IPS DF 4.7 (cell line): ENCODE measurements around the gene ACTRT2.

Experiments used
- DNase-seq: peaks from one replicate; pipeline ENCODE4 v3.0.0-alpha.2; 2013; ENCODE audit warnings: low spot score; ENCODE audit errors: extremely low read depth

ACTRT2 gene

DNA sequence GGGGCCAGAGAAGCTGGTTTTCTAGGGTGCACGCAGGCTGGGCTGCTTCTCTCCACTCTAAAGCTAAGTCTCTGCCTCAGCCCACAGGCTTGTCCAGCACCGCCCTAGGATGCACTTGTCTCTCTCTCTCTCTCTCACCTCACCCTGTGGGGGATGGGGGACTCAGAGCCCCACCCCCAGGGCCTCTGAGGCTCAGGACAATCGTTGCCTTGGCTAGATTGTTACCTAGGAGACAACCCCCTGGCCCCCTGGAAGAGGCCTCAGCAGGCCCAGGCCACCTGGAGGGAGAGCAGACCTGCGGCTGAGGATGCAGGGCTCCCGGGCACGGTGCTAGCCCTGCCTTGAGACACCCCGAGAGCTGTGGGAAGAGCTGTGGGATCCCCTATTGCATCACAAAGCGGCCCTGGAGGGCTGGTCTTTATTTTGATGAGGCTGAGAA lies at the start of gene ACTRT2:
ACTRT2 (plus strand) TSS at position 235 of the 439 bp plus-strand sequence. CDS start 220 bp downstream, outside the sequence.
- DNase-seq: no peak

DNA sequence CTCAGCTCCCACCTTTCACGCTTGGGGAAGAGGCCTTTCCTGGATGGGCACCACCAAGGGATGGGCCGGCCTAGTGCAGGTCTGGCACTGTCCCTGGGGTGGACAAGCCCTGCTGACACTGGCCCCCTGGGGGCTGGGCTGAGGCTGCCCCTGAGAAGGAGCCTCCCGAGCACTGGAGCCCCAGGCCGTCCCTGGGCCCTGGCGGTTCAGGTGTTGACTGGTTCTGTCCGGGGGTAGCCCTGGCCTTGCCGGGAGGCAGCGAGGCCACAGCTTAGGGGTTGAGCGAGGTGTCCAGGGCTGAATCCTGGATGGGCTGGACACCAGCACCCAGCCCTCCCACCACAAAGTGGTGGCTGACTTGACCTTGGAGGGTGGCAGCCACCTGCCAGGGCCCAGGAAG lies 49.7 kb upstream of the ACTRT2 start:
- DNase-seq: no peak

DNA sequence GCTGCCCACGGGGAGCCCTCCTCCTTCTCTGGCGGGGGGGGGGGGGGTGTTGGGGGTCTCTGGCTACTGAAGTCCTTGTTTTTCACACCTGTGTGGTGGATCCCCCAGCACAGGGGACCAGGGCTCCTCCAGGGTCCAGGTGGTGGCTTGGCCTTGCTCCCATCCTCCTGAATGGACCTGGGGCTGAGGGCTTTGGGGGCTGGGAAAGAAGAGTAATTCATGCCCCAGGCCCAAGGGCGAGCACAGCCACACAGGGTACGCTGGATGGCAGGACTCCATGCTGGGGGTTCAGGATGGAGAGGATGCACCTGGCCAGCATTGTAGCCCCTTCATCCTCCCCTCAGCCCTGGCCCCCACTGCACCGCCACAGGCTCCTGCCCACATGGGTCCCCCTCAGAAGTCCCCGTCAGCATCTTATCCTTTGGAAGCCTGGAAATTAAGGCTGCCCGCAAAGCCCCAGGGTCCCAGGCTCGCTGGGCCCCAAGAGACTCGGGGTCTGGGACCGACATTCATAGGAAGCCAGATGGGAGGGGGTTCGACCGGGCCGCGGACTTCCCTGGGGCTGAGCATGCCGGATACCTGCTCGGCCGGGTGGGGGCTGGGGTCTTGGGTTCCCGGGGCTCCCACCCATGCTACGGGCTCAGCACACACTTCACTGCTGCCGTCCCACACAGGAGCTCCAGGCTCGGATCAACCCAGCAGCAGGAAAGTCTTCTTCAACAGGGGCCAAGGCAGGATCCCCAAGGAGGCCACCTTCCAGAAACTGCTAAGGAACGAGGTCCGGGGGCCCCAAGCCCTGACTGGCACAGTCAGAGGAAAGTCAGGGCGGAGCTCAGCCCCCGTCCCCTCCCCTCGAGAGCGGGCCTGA lies 49.0 kb upstream of the ACTRT2 start:
- DNase-seq: no peak

DNA sequence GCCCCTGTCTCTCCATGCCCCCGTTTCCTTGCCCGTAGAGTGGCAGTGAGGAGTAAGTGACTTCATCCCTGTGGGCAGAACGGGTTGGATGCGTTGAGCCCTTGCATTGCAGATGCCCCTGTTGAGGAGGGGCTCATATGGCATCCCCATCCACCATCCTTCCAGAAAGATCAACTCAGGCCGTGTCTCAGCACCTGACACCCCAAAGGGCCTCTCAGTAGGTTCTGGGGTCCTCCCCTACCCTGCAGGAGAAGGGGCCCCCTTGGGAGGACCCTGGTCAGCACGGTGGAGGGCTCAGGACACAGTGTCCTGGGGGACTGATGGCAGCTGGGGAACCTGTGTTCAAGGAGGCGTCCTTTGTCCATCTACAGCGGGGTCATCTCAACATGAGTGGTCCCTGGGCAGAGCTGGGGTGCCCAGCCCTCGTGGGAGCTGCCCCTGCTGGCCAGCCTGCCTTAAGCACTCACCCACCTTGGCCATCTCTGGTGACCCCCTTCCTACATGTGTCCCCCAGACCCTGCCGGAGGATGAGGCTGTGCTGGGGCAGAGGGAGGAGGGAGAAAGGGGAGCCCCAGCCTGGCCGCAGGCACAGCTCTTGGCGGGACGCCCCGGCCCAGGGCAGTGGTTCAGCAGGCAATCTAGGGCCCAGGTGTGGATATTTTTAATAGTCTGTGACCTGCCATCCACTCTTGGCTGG lies 48.2 kb upstream of the ACTRT2 start:
- no peak for DNase-seq

DNA sequence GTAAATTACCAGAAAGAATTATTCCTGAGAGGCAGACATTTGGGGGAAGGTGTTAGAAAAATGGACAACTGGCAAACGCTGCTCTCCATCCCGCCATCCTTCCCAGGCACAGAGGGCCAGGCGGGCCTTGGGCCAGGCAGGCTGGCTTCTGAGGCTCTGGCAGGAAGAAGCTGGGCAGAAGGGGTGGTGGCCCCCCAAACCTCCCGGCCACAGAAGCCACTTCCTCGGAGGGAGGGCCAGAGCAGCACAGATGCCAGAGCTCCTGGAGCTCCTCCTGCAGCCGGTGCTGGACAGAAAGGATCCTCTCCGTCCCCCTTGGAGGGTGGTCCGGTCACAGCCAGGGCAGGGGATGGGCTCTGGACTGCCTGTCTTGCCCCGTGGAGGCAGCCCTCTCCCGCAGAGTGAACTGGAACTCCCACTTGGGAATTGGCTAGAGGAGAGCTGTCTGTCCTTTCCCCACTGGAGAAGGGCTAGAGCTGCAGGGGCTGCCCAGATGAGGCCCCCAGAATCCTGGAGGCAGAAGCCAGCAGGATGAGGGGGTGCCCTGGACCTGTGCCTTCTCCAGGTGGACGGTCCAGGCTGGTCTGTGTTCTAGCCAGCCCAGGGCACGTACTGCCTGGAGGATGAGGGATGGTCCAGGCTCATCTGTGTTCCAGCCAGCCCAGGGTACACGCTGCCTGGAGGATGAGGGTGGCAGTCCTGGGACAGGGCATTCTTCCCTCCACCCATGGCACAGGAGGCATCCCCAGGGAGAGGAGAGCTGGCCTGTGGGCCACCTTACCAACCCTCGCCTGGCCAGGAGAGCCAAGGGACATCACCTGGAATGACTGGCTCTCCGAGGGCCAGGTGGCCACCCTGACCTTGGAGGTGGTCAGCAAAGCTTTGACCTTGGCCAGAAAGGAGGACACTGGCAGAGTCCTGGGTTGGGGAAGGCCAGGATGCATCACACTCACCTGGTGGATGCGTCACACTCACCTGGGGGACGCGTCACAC lies 47.4 kb upstream of the ACTRT2 start:
- no peak for DNase-seq

DNA sequence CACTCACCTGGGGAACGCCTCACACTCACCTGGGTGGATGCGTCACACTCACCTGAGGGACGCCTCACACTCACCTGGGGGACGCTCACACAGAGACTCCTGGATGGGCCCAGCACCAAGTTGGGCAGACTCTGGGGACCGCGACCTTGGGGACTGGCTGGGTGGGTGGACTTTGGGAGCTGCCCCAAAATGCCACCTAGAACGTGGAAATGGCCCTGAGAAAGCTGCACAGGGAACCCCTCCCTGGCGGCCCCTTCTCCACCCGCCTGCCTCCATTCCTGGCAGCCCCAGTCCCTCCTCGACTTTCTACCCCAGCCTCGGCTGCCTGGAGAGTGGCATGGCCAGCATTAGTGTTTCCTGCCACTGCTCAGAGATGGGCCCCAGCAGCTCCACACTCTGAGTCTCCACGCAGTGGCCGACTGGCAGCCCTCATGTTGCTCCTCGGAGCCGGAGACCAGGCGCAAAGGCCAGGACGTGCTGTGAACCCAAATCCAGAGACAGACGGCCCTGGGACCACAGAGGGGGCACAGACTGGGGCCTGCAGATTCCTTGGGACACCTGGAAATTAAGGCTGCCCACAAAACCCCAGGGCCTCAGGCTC lies 46.5 kb upstream of the ACTRT2 start:
- DNase-seq: no peak

DNA sequence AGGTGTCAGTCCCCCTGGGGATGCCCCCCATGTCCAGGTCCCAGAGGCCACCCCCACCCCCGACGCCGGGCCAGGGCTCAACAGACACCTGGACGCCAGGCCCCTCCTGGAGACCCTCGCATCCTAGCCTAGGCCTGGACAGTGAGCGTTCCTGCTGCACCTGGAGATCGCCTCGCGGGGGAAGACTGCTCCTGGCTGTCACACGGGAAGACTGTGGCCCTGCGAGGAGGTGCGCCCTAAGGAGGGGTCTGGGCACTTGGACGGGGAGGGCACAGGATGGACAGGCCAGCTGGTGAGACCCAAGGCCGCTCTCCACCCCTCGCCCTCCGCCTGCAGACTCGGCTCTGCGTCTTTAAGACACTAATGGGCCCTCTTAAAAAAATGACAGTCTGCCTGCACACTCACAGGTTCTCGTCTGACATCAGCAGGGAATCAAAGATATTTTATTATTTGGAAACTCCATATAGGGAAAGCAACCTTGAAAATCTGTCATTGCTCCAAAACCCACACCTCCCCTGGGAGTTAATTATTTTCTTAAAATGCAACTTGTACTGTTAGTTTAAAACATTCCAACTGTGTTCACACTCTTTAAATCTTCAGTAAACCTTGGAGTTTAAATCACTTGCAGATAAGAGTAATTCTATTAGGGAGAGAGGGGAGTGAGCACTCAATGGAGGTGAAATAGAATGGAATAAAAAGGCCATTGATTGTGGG lies 45.6 kb upstream of the ACTRT2 start:
- no peak for DNase-seq

DNA sequence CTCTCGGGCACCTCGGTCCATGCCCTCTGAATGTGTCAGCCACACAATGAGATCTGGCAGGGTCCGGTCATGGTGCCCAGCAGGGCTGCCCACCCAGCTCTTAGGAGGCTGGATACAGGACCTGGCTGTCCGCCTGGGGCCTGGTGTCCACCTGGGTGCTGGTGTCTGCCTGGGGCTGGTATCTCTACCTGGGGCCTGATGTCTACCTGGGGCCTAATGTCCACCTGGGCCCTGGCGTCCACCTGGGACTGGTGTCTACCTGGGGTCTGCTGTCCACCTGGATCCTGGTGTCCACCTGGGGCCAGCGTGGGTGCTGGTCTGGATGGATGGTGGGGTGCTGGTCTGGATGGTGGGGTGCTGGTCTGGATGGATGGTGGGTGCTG lies 45.1 kb upstream of the ACTRT2 start:
- no peak for DNase-seq

DNA sequence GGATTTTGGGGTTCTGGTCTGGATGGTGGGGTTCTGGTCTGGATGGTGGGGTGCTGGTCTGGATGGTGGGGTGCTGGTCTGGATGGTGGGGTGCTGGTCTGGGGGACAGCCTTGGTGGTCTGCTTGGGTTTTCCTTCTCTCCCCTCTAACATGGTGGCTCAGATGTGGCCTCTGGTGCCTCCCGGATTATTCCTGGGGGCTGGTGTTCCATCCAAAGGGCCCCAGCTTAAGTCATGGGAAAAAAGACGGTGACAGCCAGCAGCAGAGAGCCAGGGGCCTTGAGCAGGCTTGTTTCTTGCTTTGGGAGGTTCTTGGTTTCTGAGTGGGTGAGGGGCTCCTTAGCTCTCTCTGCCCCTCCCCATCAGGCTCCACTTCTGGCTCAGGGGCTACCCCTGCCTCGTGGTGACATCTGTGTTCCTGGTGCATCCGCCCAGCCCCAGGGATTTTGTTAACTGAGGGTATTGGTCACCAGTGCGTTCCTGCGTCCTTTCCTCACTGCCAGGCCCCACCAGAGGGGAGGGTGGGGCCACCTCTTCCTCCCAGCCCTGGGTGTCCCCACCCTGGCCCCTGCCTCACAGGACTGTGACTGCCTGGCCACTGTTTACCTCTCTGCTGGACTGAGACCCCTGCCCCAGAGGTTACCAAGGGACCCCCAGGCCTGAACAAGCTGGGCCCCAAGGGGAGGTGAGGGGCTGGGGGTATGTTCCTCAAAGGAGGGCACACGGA lies 43.2 kb upstream of the ACTRT2 start:
- DNase-seq: no peak

DNA sequence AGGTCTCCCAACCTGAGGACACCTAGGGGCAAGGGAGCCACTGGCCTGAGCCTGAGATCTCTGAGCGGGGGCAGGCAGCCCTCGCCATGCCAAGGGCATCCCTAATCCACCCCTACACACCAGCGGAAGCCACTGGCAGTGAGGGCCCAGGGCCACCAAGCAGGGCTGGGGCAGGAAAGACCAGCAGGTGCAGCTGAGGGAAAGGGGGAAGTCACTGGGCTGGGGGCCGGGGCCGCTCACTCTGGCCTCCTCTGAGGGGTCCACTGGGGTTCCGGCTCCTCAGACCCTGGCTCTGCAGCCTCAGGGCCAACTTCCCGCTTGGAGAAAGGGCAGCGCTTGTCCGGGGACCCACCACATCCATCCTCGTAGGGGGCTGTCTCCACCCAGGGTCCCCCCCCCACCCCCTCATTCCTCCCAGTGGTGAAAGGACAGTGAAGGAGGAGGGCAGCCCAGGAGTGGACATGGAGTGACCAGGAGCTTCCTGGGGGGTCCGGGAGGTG lies 42.5 kb upstream of the ACTRT2 start:
- DNase-seq: no peak

DNA sequence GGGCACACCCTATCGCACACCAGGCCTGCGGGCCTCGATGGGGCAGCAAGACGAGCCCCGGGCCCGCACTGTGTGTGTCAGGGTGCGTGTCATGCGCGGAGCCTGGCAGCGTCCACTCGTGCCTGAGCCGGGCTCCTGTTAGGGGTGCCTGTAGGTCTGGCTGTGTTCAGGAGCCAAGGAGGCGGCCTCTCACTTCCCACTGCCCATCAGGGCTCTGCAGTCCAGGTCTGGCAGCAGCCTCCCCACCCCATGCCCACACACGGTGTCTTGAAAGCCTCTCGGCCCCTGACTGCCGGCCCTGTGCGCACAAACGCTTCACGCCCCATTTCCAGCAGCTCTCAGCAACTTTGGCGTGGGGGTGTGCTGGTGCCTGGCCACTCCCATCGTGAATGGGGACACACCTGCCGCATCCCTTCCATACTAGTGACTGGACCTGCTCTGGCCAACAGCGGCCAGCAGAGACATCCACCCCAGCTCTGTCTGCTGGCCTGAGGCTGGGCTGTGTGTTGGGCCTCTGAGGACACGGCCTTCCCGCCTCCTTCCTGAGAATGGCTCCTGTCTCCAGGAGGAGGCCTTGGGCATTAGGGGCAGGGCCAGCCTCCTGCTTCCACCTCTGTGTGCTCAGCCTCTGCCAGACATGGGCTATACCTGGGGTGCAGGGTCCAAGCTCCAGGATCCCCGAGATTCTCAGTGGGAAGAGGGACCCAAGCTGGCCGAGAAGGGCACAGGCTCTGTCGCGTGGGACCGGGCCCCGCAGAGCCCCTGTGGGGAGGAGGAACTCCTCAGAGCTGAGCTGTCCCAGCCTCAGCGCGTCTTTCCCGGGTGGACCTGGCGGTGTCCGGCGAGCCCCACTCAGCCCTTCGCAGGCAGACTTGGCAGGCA lies 41.8 kb upstream of the ACTRT2 start:
- no peak for DNase-seq

DNA sequence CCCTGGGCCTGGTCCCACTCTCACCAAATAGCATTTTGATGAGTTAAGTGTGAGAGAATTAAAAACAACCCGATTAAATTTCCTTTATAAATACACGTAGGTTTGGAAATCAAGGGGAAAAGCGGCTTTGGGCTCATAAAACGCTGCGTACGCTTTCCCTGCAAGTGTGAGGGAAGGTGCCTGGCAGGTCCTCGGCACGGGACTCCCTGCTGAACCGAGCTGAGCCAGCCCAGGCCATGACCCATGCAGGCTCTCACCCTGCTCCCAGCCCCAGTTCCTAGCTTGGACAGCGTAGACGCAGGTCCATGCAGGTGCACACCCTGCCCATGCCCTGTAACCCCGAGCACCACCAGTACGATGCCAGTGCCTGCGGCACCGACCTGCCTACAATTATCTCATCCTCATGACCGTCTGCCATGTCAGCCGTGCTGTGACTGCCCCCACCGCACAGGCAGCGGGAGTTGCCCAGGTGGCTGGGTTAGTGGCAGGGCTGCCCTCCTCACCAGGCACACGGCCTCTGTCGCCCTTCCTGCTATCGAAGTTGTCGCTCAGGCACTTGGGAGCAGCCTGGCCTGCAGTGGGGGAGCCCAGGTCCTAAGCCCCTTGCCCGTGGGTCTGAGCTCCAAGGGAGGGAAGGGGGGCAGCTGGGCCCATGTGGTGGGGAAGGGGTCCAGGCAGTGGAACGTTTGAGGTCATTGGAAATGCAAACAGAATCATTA lies 41.0 kb upstream of the ACTRT2 start:
- no peak for DNase-seq

DNA sequence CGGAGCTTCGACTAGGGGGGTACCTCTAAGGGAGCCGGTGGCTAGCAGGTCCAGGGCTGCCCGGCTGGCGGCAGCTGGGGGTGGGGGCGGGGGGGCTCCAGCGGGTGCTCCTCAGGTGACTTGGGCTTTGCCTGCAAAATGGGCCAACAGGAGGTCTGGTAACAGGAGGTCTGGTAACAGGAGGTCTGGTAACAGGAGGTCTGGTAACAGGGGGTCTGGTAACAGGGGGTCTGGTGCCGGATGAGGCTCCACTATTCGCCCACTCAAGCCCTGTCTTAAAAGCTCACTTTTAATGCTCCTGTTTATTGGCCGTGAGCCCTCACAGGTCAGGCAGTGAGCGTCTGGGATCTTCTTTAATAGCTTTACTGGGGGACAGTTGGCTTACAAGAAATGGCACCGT lies 40.4 kb upstream of the ACTRT2 start:
- DNase-seq: no peak

DNA sequence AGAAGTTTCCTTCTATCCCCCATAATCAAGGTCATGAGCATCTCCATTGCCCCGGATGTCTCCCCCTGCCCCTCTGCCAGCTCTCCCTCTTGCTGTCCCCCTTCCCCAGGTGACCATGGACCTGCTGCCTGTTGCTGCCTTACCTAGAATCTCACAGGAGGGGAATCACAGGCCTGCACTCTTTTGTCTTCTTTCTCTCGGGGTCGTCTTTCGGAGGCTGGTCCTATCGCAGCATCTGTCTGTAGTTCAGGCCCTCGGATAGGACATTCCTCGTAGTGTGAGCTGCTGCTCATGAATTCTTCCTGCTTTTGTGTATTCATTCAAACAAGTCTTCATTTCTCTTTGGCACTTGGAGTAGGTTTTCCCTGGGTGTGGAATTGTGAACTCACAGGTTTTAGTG lies 39.9 kb upstream of the ACTRT2 start:
- no peak for DNase-seq

DNA sequence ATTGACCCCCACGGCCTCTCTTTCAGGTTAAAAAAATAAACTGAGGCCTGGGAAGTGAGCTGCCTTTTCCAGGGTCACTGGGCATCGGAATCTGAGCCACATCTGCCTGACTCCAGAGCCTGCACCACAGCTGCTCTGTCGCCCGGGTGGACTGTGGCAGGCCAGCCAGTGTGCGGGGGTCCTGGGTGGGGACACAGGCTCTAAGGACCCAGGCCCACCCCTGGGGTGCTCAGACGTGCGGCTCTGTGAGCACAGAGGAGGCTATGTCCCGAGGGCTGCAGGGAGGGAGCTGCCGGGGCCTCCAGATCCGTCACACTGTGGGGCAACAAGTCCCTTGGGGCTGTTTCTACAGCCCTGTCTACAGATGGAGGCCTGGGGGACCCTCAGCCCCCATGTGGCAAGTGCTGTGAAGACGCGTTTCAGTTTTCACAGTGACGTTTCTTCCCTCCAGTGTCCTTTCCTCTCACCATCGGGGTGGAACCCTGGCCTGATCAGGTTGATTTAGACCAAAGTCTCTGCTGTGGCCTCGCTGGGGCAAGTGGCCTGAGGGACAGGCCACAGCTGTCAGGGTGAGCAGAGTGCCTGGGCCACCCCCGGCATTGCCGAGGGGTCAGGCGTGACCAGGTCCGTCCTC lies 39.2 kb upstream of the ACTRT2 start:
- no peak for DNase-seq

DNA sequence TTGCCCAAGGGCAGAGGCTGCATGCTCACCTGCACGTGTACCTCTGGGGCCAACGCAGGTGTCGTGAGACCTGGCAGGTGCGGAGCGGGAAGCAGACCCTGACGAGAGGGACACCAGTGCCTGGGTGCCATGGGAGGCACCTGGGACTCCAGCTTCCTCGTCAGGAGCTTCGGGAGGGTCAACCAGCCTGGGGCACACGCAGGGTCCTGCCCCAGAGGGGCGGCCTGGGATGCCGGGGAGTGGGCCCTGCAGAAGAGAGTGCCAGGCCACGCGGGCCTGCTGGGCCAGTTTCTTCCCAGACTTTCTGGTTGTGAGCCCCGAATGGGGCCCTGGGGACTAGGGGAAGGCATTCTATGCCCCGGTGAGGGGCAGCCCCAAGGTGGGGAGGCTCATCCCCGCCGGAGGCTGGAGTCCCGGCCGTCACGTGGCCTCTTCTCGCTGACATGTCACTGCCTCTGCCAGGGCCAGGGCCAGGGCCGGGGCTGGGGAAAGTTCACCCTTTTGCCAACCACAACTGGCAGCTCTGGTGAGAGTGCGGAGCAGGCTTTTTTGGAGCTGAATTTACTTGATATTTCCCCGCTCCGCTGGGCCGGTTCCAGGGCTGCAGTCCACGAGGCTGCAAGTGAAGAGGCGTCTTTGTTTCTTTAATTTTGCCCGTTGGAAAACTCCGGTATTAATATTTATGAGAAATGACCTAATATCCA lies 38.5 kb upstream of the ACTRT2 start:
- no peak for DNase-seq

DNA sequence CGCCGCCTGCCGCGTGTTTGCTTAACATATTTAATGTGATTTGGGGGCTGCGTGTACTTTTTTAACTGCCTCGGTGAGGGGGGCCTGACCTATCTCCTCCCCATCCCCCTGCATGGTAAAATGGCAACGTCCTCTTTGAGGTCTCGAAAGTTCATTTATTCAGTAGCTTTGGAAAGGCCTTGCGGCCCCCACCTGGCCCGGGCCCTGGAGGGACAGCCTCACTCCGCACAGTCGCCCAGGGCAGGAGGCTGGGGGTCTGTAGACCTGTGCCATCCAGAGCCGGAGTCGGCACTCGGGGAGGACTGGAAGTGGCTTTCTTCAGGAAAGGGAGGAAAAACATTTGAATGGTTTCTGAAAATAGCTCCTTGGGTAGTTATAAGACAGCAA lies 38.0 kb upstream of the ACTRT2 start:
- no peak for DNase-seq
